Liver (tissue), 9 donors: ENCODE measurements around the gene ADRM1. TPM values are rescaled to one million over a fixed set of nuclear protein-coding genes. Genes with fewer than 3 reads are reported as not detected.

ENCODE experiments used
- DNase-seq: peaks from one replicate; pipeline ENCODE4 v3.0.0-alpha.2; 2017; ENCODE audit warnings: low spot score
- H3K27ac ChIP-seq, 2 donors: one replicate each; pipeline ENCODE4 v1.7.0; 2013; ENCODE audit warnings: inconsistent platforms in 2 of 2, low read length in 2 of 2, control low read depth in 1 of 2, low read depth in 1 of 2, mild to moderate bottlenecking in 1 of 2
- H3K27me3 ChIP-seq, 4 donors: one replicate each; pipeline versions ENCODE4 v1.6.1 to v1.7.0; 2013; ENCODE audit warnings: low read length in 3 of 4, inconsistent platforms in 1 of 4, mild to moderate bottlenecking in 1 of 4, moderate library complexity in 1 of 4; ENCODE audit not compliant: control insufficient read depth in 4 of 4, insufficient read depth in 4 of 4
- H3K36me3 ChIP-seq, 4 donors: one replicate each; pipeline versions ENCODE4 v1.6.1 to v1.7.0; 2013; ENCODE audit warnings: low read length in 3 of 4, mild to moderate bottlenecking in 3 of 4, low read depth in 1 of 4, moderate library complexity in 1 of 4; ENCODE audit not compliant: control insufficient read depth in 4 of 4, insufficient read depth in 3 of 4
- H3K4me1 ChIP-seq, 4 donors: one replicate each; pipeline versions ENCODE4 v1.6.1 to v1.7.0; 2013; ENCODE audit warnings: low read length in 3 of 4, mild to moderate bottlenecking in 3 of 4, moderate library complexity in 1 of 4; ENCODE audit not compliant: control insufficient read depth in 4 of 4, insufficient read depth in 4 of 4
- H3K4me3 ChIP-seq, 3 donors: one replicate each; pipeline versions ENCODE4 v1.6.1 to v1.7.0; 2013; ENCODE audit warnings: low read length in 3 of 3, control low read depth in 1 of 3, low read depth in 1 of 3, mild to moderate bottlenecking in 1 of 3
- H3K9ac ChIP-seq, 2 donors: one replicate each; pipeline ENCODE4 v1.7.0; 2013; ENCODE audit warnings: low read length in 2 of 2, mild to moderate bottlenecking in 2 of 2, moderate library complexity in 2 of 2, control low read depth in 1 of 2, low read depth in 1 of 2
- H3K9me3 ChIP-seq, 4 donors: one replicate each; pipeline versions ENCODE4 v1.6.1 to v1.7.0; 2013; ENCODE audit warnings: low read length in 3 of 4; ENCODE audit not compliant: control insufficient read depth in 4 of 4
- CTCF ChIP-seq: fragments of 150-350 bp; IDR thresholded peaks from 2 replicates; pipeline ENCODE4 v1.5.1; 2017; ENCODE audit warnings: improper control_type of control experiment, low read depth, low read length; ENCODE audit not compliant: missing input control
- EGR1 ChIP-seq, 2 donors: IDR thresholded peaks; 2 replicates each; pipeline ENCODE4 v1.6.1; 2016 to 2018; ENCODE audit warnings: antibody characterized with exemption in 2 of 2, low read depth in 2 of 2
- FOXA1 ChIP-seq: IDR thresholded peaks from 2 replicates; pipeline ENCODE4 v1.6.1; 2016; ENCODE audit warnings: antibody characterized with exemption
- FOXA2 ChIP-seq: IDR thresholded peaks from 2 replicates; pipeline ENCODE4 v1.6.1; 2016; ENCODE audit warnings: antibody characterized with exemption
- HNF4G ChIP-seq: IDR thresholded peaks from 2 replicates; pipeline ENCODE4 v1.6.1; 2016; ENCODE audit warnings: antibody characterized with exemption
- MAX ChIP-seq: IDR thresholded peaks from 2 replicates; pipeline ENCODE4 v1.6.1; 2016; ENCODE audit warnings: antibody characterized with exemption
- NR2F2 ChIP-seq: IDR thresholded peaks from 2 replicates; pipeline ENCODE4 v1.6.1; 2016; ENCODE audit warnings: antibody characterized with exemption
- RAD21 ChIP-seq, 2 donors: IDR thresholded peaks; 2 replicates each; pipeline ENCODE4 v1.6.1; 2016; ENCODE audit warnings: antibody characterized with exemption in 2 of 2, mild to moderate bottlenecking in 2 of 2
- RXRA ChIP-seq, 2 donors: IDR thresholded peaks; 2 replicates each; pipeline ENCODE4 v1.6.1; 2017 to 2018; ENCODE audit warnings: antibody characterized with exemption in 2 of 2, mild to moderate bottlenecking in 1 of 2
- TAF1 ChIP-seq: conservative IDR thresholded peaks from 2 replicates; pipeline ENCODE4 v1.6.1; 2016; ENCODE audit warnings: antibody characterized with exemption, mild to moderate bottlenecking
- ZBTB33 ChIP-seq: IDR thresholded peaks from 2 replicates; pipeline ENCODE4 v1.6.1; 2016; ENCODE audit warnings: antibody characterized with exemption
- WGBS: extraction: QIAGEN DNeasy Blood & Tissue Kit; methylation state at CpG from one replicate; pipeline ENCODE4 v1.1.7; 2013; 5-methylcytosine and 5-hydroxymethylcytosine counted together
- polyA plus RNA-seq, 2 donors: library from polyadenylated mRNA; stranded (reverse) in 1 of 2; unstranded in 1 of 2; fragments of 200-250 nt in 1 of 2; fragments of >200 nt in 1 of 2; fragmentation: Nextera tagmentation in 1 of 2; extraction: Ambion mirVana in 1 of 2; gene quantifications; one replicate each; pipeline versions ENCODE4 v1.2.1 to v1.2.3, GENCODE V29; 2013 to 2015
- total RNA-seq, 2 donors: library from RNA; depleted of rRNA; stranded (reverse); fragments of >200 nt; gene quantifications; one replicate each; pipeline ENCODE4 v1.2.3, GENCODE V29; 2014
- donor health status: healthy.
- donor health status: healthy.
- donor health status: healthy.
- donor health status: healthy.
- donor health status: healthy.

ADRM1 gene
- total and polyA plus RNA-seq, 4 donors: 45.3 to 91.0 (median 77.3) TPM

- TF ChIP-seq CTCF (no peak), EGR1 (IDR thresholded peaks at IDR 0.05; ENCODE audit: low read depth in 2 of 2) (no peak), ZBTB33 (no peak), FOXA2 (no peak)
Measured at GRCh38 chr20:62289898-62290297, 12.9 kb upstream of the ADRM1 start (continued).

GRCh38 chr20:62291251-62292066, 11.3 kb upstream of the ADRM1 start:
- 98% methylated on average over 29 of the region's 29 CpGs for WGBS
- H3K27ac ChIP-seq: no peak overlapping the region
- H3K36me3 ChIP-seq: peaks cover 13 to 50% (median 33%) of the 10 kb centered on the region in 4 donors
- H3K9me3 ChIP-seq: no peaks in the 10 kb centered on the region
- no peak for DNase-seq
- no peaks in the 10 kb centered on the region for H3K27me3 ChIP-seq
- H3K4me3 ChIP-seq: no peak overlapping the region
- TF ChIP-seq MAX (no peak), TAF1 (no peak)
- peaks cover 0 to 3% (median 0%) of the 10 kb centered on the region in 4 donors for H3K4me1 ChIP-seq
- no peak overlapping the region for H3K9ac ChIP-seq

GRCh38 chr20:62292108-62292507, 10.7 kb upstream of the ADRM1 start:
- H3K27ac ChIP-seq: no peak overlapping the region
- peaks cover 10 to 50% (median 31%) of the 10 kb centered on the region in 4 donors for H3K36me3 ChIP-seq
- peaks cover 2 to 7% (median 5%) of the 10 kb centered on the region in 4 donors for H3K4me1 ChIP-seq
- TF ChIP-seq HNF4G: no peak
- no peak for TF ChIP-seq EGR1 (IDR thresholded peaks at IDR 0.05; ENCODE audit: low read depth in 2 of 2)
- TF ChIP-seq NR2F2: no peak
- no peak for TF ChIP-seq FOXA2
- no peak for TF ChIP-seq MAX
- TF ChIP-seq RXRA (IDR thresholded peaks at IDR 0.05): no peak
- no peak for TF ChIP-seq FOXA1
- no peak for TF ChIP-seq RAD21 (IDR thresholded peaks at IDR 0.05)
- H3K27me3 ChIP-seq: no peaks in the 10 kb centered on the region
- no peak overlapping the region for H3K4me3 ChIP-seq
- no peaks in the 10 kb centered on the region for H3K9me3 ChIP-seq
- DNase-seq: no peak
- no peak overlapping the region for H3K9ac ChIP-seq
- WGBS: 87% methylated on average over 11 of the region's 11 CpGs
